PFSK-1 (cell line): Measurements from ENCODE around the gene OPTC.

ENCODE experiments used
- POLR2AphosphoS5 ChIP-seq: IDR thresholded peaks from 2 replicates; pipeline ENCODE4 v1.6.1; 2012; ENCODE audit warnings: low read depth, mild to moderate bottlenecking, control low read depth, low read length, moderate library complexity
- SIN3A ChIP-seq: IDR thresholded peaks from 2 replicates; pipeline ENCODE4 v1.6.1; 2012; ENCODE audit warnings: mild to moderate bottlenecking, low read length, moderate library complexity, borderline replicate concordance; ENCODE audit not compliant: insufficient read depth
- TAF1 ChIP-seq: IDR thresholded peaks from 2 replicates; pipeline ENCODE4 v1.6.1; 2012; ENCODE audit warnings: low read length, control low read depth, borderline replicate concordance; ENCODE audit not compliant: insufficient read depth

DNA sequence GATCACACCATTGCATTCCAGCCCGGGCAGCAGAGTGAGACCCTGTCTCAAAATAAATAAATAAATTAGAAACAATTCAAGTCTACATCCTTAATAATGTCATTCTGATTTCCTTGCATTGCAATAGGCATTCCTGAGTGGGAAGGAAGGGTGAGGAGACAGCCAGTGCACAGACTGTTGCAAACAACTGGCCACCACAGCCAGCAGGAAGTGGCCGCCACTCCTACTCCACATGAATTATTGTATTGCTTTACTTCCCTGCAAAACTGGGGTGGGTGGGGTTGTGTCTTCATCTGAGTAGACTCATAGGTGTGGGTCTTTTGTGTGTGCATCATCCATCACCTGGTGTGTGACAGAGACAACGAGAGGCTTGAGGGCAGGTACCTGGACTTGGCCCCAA is 60.1 kb downstream of the OPTC start:
- TF ChIP-seq POLR2AphosphoS5 (no peak), SIN3A (no peak), TAF1 (no peak)
